Hippocampal formation (tissue), 2 donors: ENCODE measurements around the gene TACC2.
"Not testable (repeated sequence)": the region's sequence is repeated elsewhere in the genome, so short reads cannot be mapped to it uniquely, and the experiment has no call there.

ENCODE experiments used
- DNase-seq, 2 donors: peaks; one replicate each; lab custom pipeline; 2025; lab: John Stamatoyannopoulos, UW

TACC2 gene

DNA sequence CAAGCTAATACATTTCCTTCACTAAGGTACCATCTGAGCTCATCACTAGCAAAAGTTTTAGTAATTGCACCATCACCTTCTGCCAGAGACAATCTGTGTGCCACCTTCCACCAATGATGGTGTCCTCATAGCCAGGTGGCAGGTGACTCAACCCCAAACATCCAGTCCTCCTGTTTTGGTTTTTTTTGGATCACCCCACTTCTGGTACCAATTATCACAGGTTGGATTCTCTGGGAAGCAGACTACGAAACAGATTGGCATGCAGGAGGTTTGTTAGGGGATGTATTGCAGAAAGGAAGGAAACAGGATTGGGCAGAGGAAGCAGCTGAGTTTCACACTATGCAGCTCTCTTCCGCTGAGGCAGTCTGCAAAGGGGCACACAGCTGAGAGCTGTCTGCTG lies 4.5 kb upstream of the TACC2 start:
- no peak for DNase-seq

DNA sequence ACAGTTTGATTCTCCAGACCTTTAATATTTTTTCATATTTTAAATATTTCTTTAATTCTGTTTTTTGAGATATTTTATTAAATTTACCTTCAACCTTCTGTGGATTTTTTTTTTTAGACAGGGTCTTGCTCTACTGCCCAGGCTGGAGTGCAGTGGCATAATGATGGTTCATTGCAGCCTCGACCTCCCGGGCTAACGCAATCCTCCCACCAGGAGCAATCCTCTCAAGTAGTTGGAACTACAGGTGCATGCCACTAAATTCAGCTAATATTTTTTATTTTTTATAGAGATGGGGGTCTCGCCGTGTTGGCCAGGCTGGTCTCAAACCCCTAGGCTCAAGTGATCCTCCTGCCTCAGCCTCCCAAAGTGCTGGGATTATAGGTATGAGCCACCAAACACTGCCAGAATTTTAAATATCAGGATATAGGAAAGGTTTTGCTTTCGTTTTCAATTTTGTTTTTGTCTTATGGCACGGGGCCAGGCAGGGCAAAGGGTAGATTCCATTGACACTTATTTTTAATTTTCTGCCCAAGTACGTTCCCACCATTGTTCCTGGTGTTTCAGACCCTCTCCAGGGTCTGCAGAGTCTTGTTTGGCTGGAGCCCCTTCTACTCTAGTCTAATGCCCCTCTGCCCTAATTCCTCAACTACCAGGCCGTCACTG lies 1.2 kb downstream of the TACC2 start:
- DNase-seq = no peak

DNA sequence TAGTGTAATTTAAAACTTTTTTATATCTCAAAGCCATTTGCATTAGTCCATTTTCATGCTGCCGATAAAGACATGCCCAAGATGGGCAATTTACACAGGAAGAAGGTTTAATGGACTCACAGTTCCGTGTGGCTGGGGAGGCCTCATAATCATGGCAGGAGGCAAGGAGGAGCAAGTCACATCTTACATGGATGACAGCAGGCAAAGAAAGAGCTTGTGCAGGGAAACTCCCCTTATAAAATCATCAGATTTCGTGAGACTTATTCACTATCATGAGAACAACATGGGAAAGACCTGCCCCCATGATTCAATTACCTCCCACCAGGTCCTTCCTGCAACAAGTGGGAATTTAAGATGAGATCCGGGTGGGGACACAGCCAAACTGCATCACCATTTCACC lies 2.8 kb downstream of the TACC2 start:
- not testable (repeated sequence) for DNase-seq

DNA sequence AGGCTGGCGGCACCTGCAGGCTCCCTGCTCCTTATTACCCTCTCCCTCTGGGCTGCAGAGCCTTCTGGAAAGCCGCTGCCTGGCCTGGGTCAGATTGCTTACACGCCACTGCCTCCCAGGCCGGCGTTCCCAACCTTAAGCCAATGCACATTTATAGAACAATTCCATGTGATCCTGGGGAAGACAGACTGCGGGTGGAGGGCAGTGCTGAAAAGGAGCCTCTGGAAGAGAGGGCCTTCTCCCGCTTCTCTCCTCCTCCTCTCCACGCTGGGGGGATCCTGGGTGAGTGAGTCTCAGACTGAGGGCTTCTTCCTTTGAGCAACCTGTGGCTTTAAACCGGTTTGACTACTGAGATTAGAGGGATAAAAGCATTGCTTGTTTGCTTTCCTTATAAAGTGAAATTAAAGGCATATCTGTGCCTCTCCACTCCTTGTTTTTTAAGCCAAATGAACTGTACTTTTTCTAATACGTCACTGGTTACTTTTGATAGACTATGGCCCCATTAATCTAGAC lies 5.5 kb downstream of the TACC2 start:
- DNase-seq = no peak

DNA sequence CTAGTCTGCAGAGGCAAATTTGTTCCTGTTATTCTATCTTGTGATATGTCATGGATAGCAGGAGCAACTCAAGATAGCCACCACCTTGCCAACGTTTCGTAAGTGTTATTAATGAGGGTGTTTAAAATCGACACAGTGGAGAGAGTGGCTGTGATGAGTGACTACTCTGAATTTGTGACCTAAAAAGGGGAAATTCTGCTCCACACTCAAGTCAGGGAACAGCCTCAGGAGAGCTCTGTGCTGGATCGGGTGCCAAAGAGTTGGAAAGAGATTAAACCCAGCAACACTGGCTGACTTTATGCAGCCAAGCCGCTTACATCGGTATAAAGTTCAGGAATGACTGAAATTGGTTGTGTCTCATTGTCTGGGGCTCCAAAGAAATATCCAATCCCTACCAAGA lies 9.5 kb downstream of the TACC2 start:
- DNase-seq = no peak

DNA sequence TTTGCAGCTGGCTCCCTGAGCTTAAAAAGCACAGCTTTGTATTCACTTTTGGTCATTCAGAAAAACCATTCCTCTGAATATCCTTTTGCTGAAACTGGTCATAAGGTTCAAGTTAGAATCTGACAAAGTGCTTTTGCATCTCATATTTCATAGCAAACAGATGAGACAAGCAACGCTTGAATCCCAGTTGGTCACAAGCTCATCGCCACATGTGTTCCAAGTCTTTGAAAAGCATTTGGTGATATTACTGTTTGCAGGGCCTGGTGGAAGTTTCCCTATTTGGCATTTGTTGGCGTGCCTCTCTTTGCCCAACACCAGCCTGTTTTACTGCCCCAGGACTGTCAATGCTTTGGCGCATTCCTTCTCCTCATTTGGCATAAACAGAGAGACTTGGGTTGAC lies 10.3 kb downstream of the TACC2 start:
- no peak for DNase-seq

DNA sequence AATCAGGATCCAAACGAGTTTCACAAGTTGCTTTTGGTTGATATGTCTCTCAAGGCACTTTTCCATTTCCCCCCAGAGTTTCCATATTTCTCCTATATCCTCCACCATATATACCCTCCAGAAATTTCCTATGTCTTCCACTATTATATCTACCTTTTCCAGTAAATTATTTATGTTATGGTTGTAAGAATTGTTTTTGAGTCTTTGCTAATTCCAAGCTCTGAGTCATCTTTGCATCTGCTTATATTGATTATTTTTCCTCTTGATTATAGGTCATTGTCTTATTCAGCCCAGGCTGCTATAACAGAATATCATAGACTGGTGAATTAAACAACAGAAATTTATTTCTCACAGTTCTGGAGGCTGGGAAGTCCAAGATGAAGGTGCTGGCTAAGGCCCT lies 12.7 kb downstream of the TACC2 start:
- no peak for DNase-seq

DNA sequence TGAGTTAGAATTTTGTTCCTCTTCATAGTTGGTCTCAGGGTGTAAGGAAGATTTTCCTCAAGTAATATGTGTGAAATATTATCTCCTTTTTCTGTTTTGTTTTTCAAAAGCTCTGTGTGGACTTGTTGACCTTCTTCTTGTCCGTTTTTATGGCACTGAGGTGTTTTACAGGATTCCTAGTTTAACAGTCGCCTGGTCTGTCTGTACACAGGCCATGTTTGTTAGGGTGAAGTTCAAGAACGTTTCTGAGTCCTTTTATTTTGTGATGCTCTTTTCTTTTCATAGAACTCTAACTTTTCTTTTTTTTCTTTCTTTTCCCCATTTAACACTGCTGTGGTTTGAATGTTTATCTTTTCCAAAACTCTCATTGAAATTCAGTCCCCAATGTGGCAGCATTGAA lies 18.5 kb downstream of the TACC2 start:
- DNase-seq = no peak

DNA sequence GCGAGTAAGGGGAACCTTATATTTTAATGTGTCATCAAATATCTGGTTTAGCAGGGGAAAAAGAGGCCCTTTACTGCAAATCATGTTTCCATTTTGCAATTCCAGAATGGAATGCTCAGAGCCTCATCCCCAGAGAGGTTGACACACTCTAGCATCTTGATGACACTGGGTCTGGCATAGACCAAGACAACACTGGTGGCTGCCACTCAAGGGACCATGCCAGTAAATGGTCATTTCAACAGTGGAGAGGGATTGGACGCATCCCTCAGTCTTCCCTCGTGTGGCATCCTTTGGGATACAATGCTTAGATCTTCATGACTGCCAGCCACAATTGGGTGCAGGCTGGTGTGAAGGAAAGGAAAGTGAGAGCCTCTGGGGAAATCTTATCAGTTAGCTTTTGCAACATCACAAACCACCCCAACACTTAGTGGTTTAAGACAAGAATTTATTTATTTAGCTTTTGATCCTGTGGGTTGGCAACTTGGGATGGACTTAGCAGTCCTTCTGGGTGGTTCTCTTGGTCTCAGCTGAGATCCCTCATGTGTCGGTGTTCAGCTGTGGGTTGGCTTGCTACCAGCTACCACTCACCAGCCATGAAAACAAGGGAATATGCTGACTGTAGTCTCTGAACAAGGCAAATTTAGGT lies 21.6 kb downstream of the TACC2 start:
- no peak for DNase-seq

DNA sequence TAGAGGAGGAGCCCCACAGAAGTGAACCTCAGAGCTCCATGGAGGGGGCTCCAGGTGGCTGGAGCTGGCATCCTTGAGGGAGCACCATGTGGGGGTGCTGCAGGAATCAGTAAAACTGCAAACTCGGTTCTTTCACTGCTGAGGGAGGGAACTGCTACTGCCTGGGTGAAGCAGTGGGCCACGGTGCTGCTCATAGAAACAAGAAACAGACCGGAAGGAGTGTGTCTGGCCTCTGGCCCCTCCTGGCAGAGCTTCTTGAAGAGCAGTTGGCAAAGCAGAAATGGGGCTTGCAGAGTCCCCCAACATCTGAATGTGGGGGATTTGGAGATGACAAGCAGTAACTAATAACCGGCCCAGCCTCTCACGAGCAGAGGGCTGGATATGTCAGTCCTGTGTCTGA lies 23.8 kb downstream of the TACC2 start:
- DNase-seq = no peak

DNA sequence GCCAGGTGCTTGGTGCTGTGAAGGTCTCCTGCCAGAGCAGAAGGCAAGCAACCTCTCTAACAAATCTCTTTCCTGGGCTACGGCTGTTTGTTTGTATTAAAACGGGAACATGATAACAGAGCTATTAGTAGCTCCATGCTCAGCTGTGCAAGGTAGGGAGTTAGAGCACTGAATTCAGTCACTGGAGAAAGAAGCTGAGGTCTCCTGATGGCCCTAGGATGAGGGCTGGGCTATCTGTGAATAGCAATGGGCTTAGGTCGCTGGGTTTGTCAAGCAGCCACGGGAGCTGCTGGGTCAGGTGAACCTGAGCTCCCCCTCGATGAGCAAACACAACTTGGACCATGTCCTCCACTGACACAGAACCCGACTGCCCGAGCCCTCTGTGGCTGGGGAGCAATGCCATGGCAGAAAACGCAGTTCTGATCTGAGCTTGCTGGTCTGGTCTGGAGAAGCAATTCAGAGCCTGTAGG lies 24.4 kb downstream of the TACC2 start:
- DNase-seq = no peak

DNA sequence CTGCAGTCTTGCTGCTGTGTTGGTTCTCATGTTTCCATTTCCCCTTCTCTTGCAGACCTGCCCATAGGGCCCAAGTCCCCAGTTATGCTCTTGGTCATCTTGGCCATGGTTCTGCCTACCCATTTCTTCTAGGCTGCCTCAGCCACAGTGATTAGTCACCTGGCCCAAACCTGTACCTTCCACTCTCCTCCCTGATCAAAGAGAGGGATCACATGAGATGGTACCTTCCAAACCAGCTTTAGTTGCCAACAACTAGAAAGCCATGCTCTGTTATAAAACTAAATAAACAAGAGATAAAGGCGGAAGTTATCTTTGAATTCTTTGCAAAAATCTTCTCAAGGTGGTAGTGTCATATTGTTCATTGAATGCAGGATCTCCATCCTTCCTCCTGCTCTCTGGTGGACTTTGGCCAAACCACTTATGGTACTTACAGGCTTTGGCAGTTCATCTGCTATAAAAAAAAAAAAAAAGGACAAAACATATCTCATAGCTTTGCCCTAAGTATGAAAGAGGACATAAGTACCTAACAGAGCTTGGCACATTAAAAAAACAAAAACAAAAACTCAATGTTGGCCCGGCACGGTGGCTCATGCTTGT lies 25.8 kb downstream of the TACC2 start:
- no peak for DNase-seq

DNA sequence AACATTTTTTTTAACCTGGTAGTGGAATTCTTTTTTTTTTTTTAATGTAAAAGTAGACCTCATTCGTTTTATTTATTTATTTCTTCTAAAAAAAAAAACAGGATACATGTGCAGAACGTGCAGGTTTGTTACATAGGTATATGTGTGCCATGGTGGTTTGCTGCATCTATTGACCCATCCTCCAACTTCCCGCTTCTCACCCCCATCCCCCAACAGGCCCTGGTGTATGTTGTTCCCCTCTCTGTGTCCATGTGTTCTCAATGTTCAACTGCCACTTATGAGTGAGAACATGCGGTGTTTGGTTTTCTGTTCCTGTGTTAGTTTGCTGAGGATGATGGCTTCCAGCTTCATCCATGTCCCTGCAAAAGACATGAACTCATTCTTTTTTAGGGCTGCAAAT lies 29.0 kb downstream of the TACC2 start:
- not testable (repeated sequence) for DNase-seq

DNA sequence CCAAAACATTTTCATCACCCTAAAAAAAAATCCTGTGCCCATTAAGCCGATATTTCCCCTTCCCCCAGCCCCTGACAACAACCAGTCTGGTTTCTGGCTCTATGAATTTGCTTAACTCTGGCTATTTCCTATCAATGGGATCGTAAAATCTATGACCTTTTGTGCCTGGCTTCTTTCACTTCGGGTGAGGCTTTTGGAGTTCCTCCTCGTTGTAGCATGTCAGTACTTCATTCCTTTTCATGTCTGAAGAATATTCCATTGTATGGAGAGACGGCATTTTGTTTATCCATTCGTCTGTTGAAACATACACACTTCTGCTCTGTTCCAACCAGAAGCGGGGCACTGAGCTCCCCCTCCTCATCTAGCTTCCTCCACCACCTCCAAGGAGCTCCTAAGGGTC lies 29.5 kb downstream of the TACC2 start:
- DNase-seq = no peak

DNA sequence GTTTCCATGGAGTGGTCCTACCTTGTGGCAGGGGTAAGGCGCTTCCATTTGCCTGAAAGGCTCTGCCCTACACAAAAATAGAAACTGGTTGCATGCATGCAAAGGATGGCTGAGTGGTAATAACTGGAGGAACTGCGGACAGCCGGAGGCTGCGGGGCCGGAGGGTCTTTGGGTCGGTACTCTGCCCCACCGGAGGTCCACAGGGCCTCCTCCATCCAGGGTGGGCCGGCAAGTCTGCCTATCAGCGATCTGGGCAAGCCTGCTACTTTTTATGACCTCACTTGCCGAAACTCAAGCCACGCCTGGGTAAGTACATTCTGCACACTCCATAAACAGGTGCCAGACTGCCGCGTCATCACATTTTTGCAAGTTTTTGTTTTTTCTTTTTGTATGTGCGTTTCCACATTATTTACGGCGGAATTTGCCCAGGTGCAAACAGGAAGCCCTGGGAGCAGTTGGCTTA lies 30.0 kb downstream of the TACC2 start:
- DNase-seq = no peak

DNA sequence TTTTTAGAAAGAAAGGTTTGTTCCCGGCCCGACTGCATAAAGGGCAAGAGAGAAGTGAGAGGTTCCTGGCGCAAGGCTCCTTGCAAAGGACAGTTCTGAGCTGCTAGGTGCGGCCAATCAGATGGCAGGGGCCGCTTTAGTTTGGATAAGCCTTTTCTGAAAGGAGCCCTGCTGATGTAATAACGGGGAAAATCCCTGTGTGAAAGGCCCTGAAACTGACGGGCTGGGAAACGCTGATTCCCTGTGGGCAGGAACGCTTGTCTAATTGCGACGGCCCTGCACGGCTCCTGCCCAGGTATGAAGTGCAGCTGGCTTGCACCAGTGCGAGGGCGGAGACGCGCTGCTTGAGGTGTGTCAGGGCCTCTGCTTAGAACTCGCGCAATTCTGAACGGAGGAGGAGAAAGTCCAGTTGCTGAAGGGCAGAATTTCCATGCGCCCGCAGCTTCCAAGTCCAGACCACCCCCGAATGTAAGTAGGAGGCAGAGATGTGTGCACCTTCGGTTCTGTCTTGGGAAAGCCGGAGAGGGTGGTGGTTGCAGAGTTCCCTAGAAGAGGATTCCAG lies 30.5 kb downstream of the TACC2 start:
- no peak for DNase-seq

DNA sequence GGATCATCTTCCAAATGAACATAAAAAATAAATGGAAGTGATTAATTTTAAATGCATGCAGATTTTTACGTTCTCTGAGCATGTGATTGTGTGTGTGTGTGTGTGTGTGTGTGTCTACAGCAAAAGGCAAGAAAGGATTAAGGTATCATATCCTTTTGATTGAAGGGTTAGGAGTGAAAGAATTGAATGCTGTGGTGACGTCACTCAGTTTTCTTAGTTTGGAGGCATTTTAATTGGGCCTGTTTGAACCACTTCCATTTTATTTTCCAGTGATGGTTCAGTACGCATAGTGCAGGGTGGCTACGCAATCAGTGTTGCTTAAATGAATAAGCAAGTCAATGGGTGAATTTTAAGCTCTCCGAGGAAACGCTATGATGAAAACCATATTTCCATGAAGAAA lies 31.3 kb downstream of the TACC2 start:
- no peak for DNase-seq

DNA sequence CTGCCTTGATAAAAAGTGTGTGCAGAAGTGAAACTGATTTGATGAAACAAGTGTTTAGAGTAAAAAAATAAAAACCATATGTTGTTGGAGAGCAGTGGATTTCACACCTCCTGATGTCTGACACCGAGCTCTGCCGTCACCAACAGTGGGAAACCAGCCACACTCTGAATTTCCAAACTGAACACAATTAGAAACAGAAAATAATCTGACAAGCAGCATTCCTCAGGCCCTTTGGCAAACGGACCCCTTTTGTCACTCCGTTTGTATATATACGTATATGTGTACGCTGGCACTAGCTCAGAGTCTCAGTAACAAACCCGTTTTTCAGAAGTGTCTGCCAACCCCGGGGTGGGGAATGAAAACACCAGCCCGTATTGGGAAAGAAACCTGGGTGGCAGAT lies 32.4 kb downstream of the TACC2 start:
- no peak for DNase-seq

DNA sequence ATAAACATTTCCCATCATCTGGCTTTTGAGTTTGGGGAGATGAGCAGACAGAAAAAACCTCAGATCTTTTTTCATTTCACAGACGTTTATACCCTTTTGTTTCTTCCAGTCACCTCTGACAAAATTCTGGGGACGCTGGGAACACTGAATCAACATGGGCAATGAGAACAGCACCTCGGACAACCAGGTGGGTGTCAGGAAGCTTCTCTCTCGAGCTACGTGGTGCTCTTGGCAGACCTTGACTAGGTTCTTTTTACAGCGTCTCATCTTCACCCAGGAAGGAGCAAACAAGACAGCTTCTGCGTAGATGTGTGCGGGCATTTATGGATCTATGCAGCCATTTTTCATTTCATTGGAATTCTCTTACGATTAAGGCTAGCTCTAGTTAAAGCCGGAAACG lies 32.9 kb downstream of the TACC2 start:
- DNase-seq = no peak

DNA sequence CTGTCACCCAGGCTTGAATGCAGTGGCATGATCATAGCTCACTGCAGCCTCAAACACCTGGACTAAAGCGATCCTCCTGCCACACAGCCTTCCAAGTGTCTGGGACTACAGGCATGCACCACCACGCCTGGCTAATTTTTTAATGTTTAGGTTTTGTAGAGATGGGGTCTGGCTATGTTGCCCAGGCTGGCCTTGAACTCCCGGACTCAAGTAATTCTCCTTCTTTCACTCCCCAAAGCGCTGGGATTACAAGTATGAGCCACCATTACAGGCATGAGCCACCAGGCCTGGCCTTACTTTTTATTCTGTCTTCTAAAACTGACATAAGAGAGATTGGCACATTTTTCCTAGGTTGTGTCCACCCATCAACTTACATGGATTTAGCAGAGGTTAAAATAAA lies 33.3 kb downstream of the TACC2 start:
- DNase-seq = no peak

DNA sequence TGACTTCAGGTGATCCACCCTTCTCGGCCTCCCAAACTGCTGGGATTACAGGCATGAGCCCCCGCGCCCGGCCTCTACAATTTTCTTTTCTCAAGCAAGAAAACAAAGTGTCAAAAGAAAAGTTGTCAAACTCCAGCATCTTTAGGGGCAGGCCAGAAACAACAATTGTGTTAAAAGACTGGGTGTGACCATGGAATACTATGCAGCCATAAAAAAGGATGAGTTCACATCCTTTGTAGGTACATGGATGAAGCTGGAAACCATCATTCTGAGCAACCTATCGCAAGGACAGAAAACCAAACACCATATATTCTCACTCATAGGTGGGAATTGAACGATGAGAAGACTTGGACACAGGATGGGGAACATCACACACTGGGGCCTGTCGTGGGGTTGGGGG lies 34.3 kb downstream of the TACC2 start:
- DNase-seq = not testable (repeated sequence)

DNA sequence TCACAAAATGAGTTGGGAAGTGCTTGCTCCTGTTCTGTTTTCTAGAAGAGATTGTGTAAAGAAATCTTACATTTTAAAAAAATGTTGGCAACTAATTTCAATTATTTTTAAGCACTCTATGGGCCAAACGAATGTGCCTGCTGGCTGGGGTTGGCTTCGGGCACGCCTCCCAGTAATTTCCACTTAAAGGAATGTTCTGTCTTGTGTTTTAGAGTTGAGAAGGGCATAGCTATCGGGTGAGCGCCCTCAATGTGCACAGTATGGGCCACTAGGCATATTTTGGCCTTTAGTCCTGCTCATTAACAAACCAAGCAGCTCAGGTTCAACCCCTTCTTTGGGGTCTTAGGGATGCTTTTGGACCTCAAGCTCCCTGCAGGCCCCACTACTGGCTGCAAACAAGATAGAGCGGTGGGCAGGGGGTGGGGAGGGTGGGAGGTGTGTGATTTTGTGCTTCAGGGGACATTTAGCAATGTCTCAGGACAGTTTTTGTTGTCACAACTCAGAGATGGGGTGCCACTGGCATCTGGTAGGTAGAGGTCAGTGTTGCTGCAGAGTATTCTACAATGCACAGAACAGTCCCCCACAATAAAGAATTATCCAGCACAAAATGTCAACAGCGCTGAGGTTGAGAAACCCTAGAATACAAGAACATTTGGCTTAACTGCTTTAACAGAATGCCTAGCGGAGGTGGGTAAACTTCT lies 40.7 kb downstream of the TACC2 start:
- no peak for DNase-seq
